ENCODE results near the gene TIGD6. TPM values are rescaled to one million over a fixed set of nuclear protein-coding genes. Genes with fewer than 3 reads are reported as not detected.
"Not testable (repeated sequence)": the region's sequence is repeated elsewhere in the genome, so short reads cannot be mapped to it uniquely, and the experiment has no call there.

TIGD6 gene
- total and polyA plus RNA-seq, 12 donors: 5.4 to 10.5 (median 8.0) TPM

- H3K9me3 ChIP-seq (replicated peaks in 1 of 3): no peaks in the 10 kb centered on the region
- intact Hi-C loops (cut with DNase I): no loop called here
- 78 to 87% (median 84%) methylated on average over 3 of the region's 3 CpGs for WGBS, 4 donors
These were observed 54.3 kb downstream of the TIGD6 start for GRCh38 chr5:149946118-149946517.

GRCh38 chr5:149944666-149945065 is 55.8 kb downstream of the TIGD6 start, which contains the start of gene PDE6A:
PDE6A (minus strand) TSS chr5:149944793; CDS start chr5:149944673, 120 bp downstream.
- intact Hi-C loops (cut with DNase I): no loop called here
- no peak for TF ChIP-seq CTCF (IDR thresholded peaks at IDR 0.05)
- no peak for TF ChIP-seq POLR2A (IDR thresholded peaks at IDR 0.05)
- Histone ChIP-seq H3K27ac (no peak within 1 kb of the TSS), H3K4me3 (no peak within 1 kb of the TSS), H3K27me3 (no peaks in the 10 kb centered on the region), H3K4me1 (replicated peaks in 1 of 2) (peaks cover 0 to 4% of the 10 kb centered on the region in 2 donors), H3K9me3 (replicated peaks in 1 of 3) (no peaks in the 10 kb centered on the region), H3K36me3 (replicated peaks in 1 of 2) (no peaks in the 10 kb centered on the region)
- WGBS, 4 donors: 97 to 100% (median 99%) methylated on average over 1 to 2 of the region's 2 CpGs
- no peak for DNase-seq

More at GRCh38 chr5:149946118-149946517, 54.3 kb downstream of the TIGD6 start:
- no peaks in the 10 kb centered on the region for H3K27me3 ChIP-seq
- H3K27ac ChIP-seq: no peak overlapping the region
- no peak overlapping the region for H3K4me3 ChIP-seq
- H3K36me3 ChIP-seq (replicated peaks in 1 of 2): no peaks in the 10 kb centered on the region
- no peak for TF ChIP-seq CTCF (IDR thresholded peaks at IDR 0.05)
- no peak for TF ChIP-seq POLR2A (IDR thresholded peaks at IDR 0.05)
- no peak for DNase-seq
- no peaks in the 10 kb centered on the region for H3K4me1 ChIP-seq (replicated peaks in 1 of 2)

- H3K36me3 ChIP-seq (replicated peaks in 1 of 2); H3K4me3 ChIP-seq; H3K9me3 ChIP-seq (replicated peaks in 1 of 3); H3K27ac ChIP-seq; DNase-seq; intact Hi-C loops (cut with DNase I); H3K27me3 ChIP-seq: not testable (repeated sequence)
- peaks cover 5 to 14% of the 10 kb centered on the region in 2 donors for H3K4me1 ChIP-seq (replicated peaks in 1 of 2)
- 68 to 83% (median 77%) methylated on average over 6 of the region's 6 CpGs for WGBS, 4 donors
These were observed 57.1 kb downstream of the TIGD6 start for GRCh38 chr5:149943177-149943949.

Other genes starting within 250 kb of the TIGD6 start
- 1 to 10 TPM in 2 of 9 donors, under 1 TPM in 7; 0.14 to 1.6 (median 0.80) TPM for gene PDE6A, start 55.9 kb downstream of the TIGD6 start, total RNA-seq
- gene PDE6A, start 55.9 kb downstream of the TIGD6 start, polyA plus RNA-seq: 1 to 10 TPM in 1 of 3 donors, under 1 TPM in 2; 0.81 to 1.5 (median 0.97) TPM
- 100 to 1,000 TPM in 2 of 9 donors, 10 to 100 TPM in 7; 28.3 to 228 (median 50.9) TPM for gene SLC26A2, start 39.9 kb downstream of the TIGD6 start, total RNA-seq
- 100 to 1,000 TPM in 1 of 3 donors, 10 to 100 TPM in 1, 1 to 10 TPM in 1; 7.2 to 124 (median 13.4) TPM for gene SLC26A2, start 39.9 kb downstream of the TIGD6 start, polyA plus RNA-seq
- 10 to 100 TPM; 29.6 to 53.1 (median 33.2) TPM for gene HMGXB3, start 85 bp upstream of the TIGD6 start, total RNA-seq
- 10 to 100 TPM; 22.8 to 56.5 (median 48.9) TPM for gene HMGXB3, start 85 bp upstream of the TIGD6 start, polyA plus RNA-seq
- gene CSF1R, start 85.9 kb upstream of the TIGD6 start, total RNA-seq: 100 to 1,000 TPM in 2 of 9 donors, 10 to 100 TPM in 6, 1 to 10 TPM in 1; 4.6 to 165 (median 92.4) TPM
- gene CSF1R, start 85.9 kb upstream of the TIGD6 start, polyA plus RNA-seq: 10 to 100 TPM; 17.9 to 20.0 (median 19.0) TPM
- 100 to 1,000 TPM in 1 of 9 donors, 10 to 100 TPM in 8; 34.3 to 188 (median 77.6) TPM for gene PDGFRB, start 155.2 kb upstream of the TIGD6 start, total RNA-seq
- gene PDGFRB, start 155.2 kb upstream of the TIGD6 start, polyA plus RNA-seq: 10 to 100 TPM; 21.3 to 55.7 (median 37.2) TPM
- under 1 TPM in 3 of 9 donors, not detected in 6; 0.11 to 0.32 (median 0.23) TPM for gene CDX1, start 166.1 kb upstream of the TIGD6 start, total RNA-seq
- under 1 TPM in 2 of 3 donors, not detected in 1; 0.17 to 0.24 TPM for gene CDX1, start 166.1 kb upstream of the TIGD6 start, polyA plus RNA-seq
- not detected for gene SLC6A7, start 189.4 kb upstream of the TIGD6 start, total RNA-seq
- gene SLC6A7, start 189.4 kb upstream of the TIGD6 start, polyA plus RNA-seq: not detected